RWPE2 (cell line): ENCODE results near the gene TCF3.

Source experiments
- ATAC-seq: fragments of 200-7000 bp; cut with Tn5 transposase; 3 replicates; pipeline ENCODE4 v1.9.1; 2021; ENCODE audit warnings: low read depth
- DNase-seq: peaks from one replicate; pipeline ENCODE4 v3.0.0-alpha.2; 2020; ENCODE audit warnings: low spot score
- H3K27ac ChIP-seq: fragments of 450-650 bp; 2 replicates; pipeline ENCODE4 v1.5.1; 2017; ENCODE audit warnings: mild to moderate bottlenecking; ENCODE audit not compliant: poor library complexity, severe bottlenecking
- H3K27me3 ChIP-seq: fragments of 250-450 bp; sonication (Bioruptor Pico); 2 replicates; pipeline ENCODE4 v1.5.1; 2021; ENCODE audit warnings: mild to moderate bottlenecking, moderate library complexity; ENCODE audit not compliant: insufficient read depth, poor library complexity, severe bottlenecking
- H3K36me3 ChIP-seq: fragments of 250-450 bp; sonication (Bioruptor Pico); 2 replicates; pipeline ENCODE4 v1.5.1; 2020; ENCODE audit warnings: low read depth, mild to moderate bottlenecking, moderate library complexity
- H3K4me1 ChIP-seq: fragments of 250-450 bp; sonication (Bioruptor Pico); 2 replicates; pipeline ENCODE4 v1.5.1; 2021; ENCODE audit warnings: mild to moderate bottlenecking, moderate library complexity; ENCODE audit not compliant: insufficient read depth, poor library complexity, severe bottlenecking
- H3K4me3 ChIP-seq: fragments of 250-450 bp; sonication (Bioruptor Pico); 2 replicates; pipeline ENCODE4 v1.5.1; 2021; ENCODE audit warnings: mild to moderate bottlenecking, moderate library complexity; ENCODE audit not compliant: severe bottlenecking
- H3K9me3 ChIP-seq: fragments of 250-450 bp; sonication (Bioruptor Pico); 2 replicates; pipeline ENCODE4 v1.5.1; 2021; ENCODE audit warnings: mild to moderate bottlenecking, moderate library complexity; ENCODE audit not compliant: severe bottlenecking
- CTCF ChIP-seq: fragments of 450-650 bp; IDR thresholded peaks from one replicate; pipeline ENCODE4 v1.5.1; 2017; ENCODE audit warnings: mild to moderate bottlenecking, moderate library complexity; ENCODE audit not compliant: poor library complexity, severe bottlenecking

Gene TCF3

GRCh38 chr19:1601613-1602064 is 50.8 kb downstream of the TCF3 start:
- no peaks in the 10 kb centered on the region for H3K27me3 ChIP-seq
- no peak for DNase-seq
- H3K9me3 ChIP-seq, result no peaks in the 10 kb centered on the region
- no peak for ATAC-seq
- no peak overlapping the region for H3K27ac ChIP-seq
- no peak for TF ChIP-seq CTCF
- peaks cover 44% of the 10 kb centered on the region for H3K36me3 ChIP-seq
- H3K4me1 ChIP-seq, result no peaks in the 10 kb centered on the region
- H3K4me3 ChIP-seq, result no peak overlapping the region

- DNase-seq (peak; percentile 39), ATAC-seq (no peak)
- H3K4me1 ChIP-seq, result no peaks in the 10 kb centered on the region
- no peaks in the 10 kb centered on the region for H3K9me3 ChIP-seq
- H3K27me3 ChIP-seq, result no peaks in the 10 kb centered on the region
- H3K36me3 ChIP-seq, result peaks cover 46% of the 10 kb centered on the region
- TF ChIP-seq CTCF, result no peak
- no peak overlapping the region for H3K27ac ChIP-seq
- H3K4me3 ChIP-seq, result no peak overlapping the region
These were observed 53.0 kb downstream of the TCF3 start for GRCh38 chr19:1599460-1599846.

- Histone ChIP-seq H3K27me3 (no peaks in the 10 kb centered on the region), H3K4me3 (no peak overlapping the region), H3K9me3 (no peaks in the 10 kb centered on the region), H3K36me3 (peaks cover 46% of the 10 kb centered on the region), H3K4me1 (no peaks in the 10 kb centered on the region), H3K27ac (no peak overlapping the region)
- DNase-seq (peak; percentile 41), ATAC-seq (no peak)
- no peak for TF ChIP-seq CTCF
These were observed 53.5 kb downstream of the TCF3 start for GRCh38 chr19:1598777-1599459.

- peaks cover 20% of the 10 kb centered on the region for H3K4me1 ChIP-seq
- peak overlapping the region; percentile 95 for H3K4me3 ChIP-seq
- peak overlapping the region; percentile 90 for H3K27ac ChIP-seq
- ATAC-seq (no peak), DNase-seq (no peak)
- TF ChIP-seq CTCF, result no peak
- peaks cover 19% of the 10 kb centered on the region for H3K36me3 ChIP-seq
- H3K27me3 ChIP-seq, result no peaks in the 10 kb centered on the region
- no peaks in the 10 kb centered on the region for H3K9me3 ChIP-seq
These were observed 59.0 kb downstream of the TCF3 start for GRCh38 chr19:1593501-1593772.

- no peak for TF ChIP-seq CTCF
- H3K4me1 ChIP-seq, result peaks cover 25% of the 10 kb centered on the region
- no peaks in the 10 kb centered on the region for H3K27me3 ChIP-seq
- H3K4me3 ChIP-seq, result peak within 1 kb of the TSS; percentile 95
- ATAC-seq (peak; percentile 70), DNase-seq (peak; percentile 89)
- H3K27ac ChIP-seq, result peak within 1 kb of the TSS; percentile 90
- no peaks in the 10 kb centered on the region for H3K9me3 ChIP-seq
- H3K36me3 ChIP-seq, result peaks cover 16% of the 10 kb centered on the region
These were observed 59.5 kb downstream of the TCF3 start, which contains the start of gene MBD3 for GRCh38 chr19:1592755-1593500. MBD3 (minus strand) TSS chr19:1592865; CDS start chr19:1592631, 234 bp downstream.
